ENCODE measurements around the gene VIT.

DNA sequence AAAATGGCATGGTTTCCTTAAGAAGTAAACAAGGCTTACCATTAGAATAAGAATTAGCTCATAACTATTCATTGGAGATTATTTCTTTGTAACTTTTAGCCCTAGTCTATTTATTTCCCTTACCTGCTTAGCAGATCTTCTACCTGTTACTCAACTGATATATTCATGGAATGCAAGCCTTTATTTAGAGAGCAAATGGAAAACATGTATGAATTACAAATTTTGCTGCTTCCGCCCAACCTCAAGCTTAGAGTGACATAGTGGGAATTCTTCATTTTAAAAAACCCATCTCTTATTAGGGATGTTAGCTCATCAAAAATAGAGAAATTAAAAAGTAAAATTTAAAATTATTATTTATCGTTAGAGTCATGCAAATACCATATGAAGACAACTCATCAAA lies 158.9 kb downstream of the VIT start:
- TF ChIP-seq CTCF (IDR thresholded peaks at IDR 0.05; ENCODE audit: insufficient read depth, low read depth, low read length) (no peak), EZH2 (IDR thresholded peaks at IDR 0.05; ENCODE audit: insufficient read depth, low read length) (no peak)

All from astrocyte (in vitro differentiated cells and primary cell).